Measurements from ENCODE around the gene CDH22. TPM values are rescaled to one million over a fixed set of nuclear protein-coding genes. Genes with fewer than 3 reads are reported as not detected.

The CDH22 gene
- total RNA-seq, 1 donor from 2014 or later: 0.09 TPM

- POLR2A ChIA-PET: no interaction called here
- TF ChIP-seq CTCF (IDR thresholded peaks at IDR 0.05): no peak
- no peak overlapping the region for H3K27ac Mint-ChIP-seq
- H3K27me3 Mint-ChIP-seq: peaks cover 23% of the 10 kb centered on the region
- peaks cover 23% of the 10 kb centered on the region for H3K36me3 Mint-ChIP-seq (ENCODE audit: low read depth)
- CTCF ChIA-PET: no interaction called here
- H3K4me1 Mint-ChIP-seq: peaks cover 13% of the 10 kb centered on the region
- intact Hi-C loops (cut with micrococcal nuclease): no loop called here
- ATAC-seq (ENCODE audit: low read depth) (no peak), DNase-seq (no peak)
- H3K4me3 Mint-ChIP-seq: no peak overlapping the region
- H3K9me3 Mint-ChIP-seq: no peaks in the 10 kb centered on the region
These were observed 35.7 kb upstream of the CDH22 start for GRCh38 chr20:46343975-46344357.

- intact Hi-C loops (cut with micrococcal nuclease): no loop called here
- H3K27ac Mint-ChIP-seq: no peak overlapping the region
- peaks cover 28% of the 10 kb centered on the region for H3K27me3 Mint-ChIP-seq
- no peak overlapping the region for H3K4me3 Mint-ChIP-seq
- TF ChIP-seq CTCF (IDR thresholded peaks at IDR 0.05): no peak
- peaks cover 18% of the 10 kb centered on the region for H3K36me3 Mint-ChIP-seq (ENCODE audit: low read depth)
- peaks cover 11% of the 10 kb centered on the region for H3K4me1 Mint-ChIP-seq
- no peak for DNase-seq
- H3K9me3 Mint-ChIP-seq: no peaks in the 10 kb centered on the region
- ATAC-seq (ENCODE audit: low read depth): no peak
- ChIA-PET CTCF (no interaction called here), POLR2A (no interaction called here)
These were observed 35.2 kb upstream of the CDH22 start for GRCh38 chr20:46343348-46343974.

- H3K4me3 Mint-ChIP-seq: no peak overlapping the region
- ATAC-seq (ENCODE audit: low read depth) (no peak), DNase-seq (no peak)
- TF ChIP-seq CTCF (IDR thresholded peaks at IDR 0.05): no peak
- H3K4me1 Mint-ChIP-seq: peaks cover 11% of the 10 kb centered on the region
- no peak overlapping the region for H3K27ac Mint-ChIP-seq
- CTCF ChIA-PET: no interaction called here
- no peaks in the 10 kb centered on the region for H3K9me3 Mint-ChIP-seq
- POLR2A ChIA-PET: no interaction called here
- H3K36me3 Mint-ChIP-seq (ENCODE audit: low read depth): peaks cover 14% of the 10 kb centered on the region
- H3K27me3 Mint-ChIP-seq: peaks cover 28% of the 10 kb centered on the region
- intact Hi-C loops (cut with micrococcal nuclease): no loop called here
These were observed 34.4 kb upstream of the CDH22 start for GRCh38 chr20:46342451-46343347.

GRCh38 chr20:46342010-46342378 is 33.7 kb upstream of the CDH22 start:
- no peak overlapping the region for H3K27ac Mint-ChIP-seq
- H3K4me3 Mint-ChIP-seq: no peak overlapping the region
- H3K27me3 Mint-ChIP-seq: peaks cover 28% of the 10 kb centered on the region
- peaks cover 9% of the 10 kb centered on the region for H3K36me3 Mint-ChIP-seq (ENCODE audit: low read depth)
- CTCF ChIA-PET: no interaction called here
- POLR2A ChIA-PET: interaction anchor here (1.0 kb wide), 1 partner anchor 8 kb away, joined by 3 read pairs; no protein-coding TSS in a partner anchor
- DNase-seq (no peak), ATAC-seq (ENCODE audit: low read depth) (no peak)
- TF ChIP-seq CTCF (IDR thresholded peaks at IDR 0.05): no peak
- intact Hi-C loops (cut with micrococcal nuclease): no loop called here
- H3K4me1 Mint-ChIP-seq: peaks cover 11% of the 10 kb centered on the region
- H3K9me3 Mint-ChIP-seq: no peaks in the 10 kb centered on the region
